HepG2 (cell line): ENCODE measurements around the gene CHCT1. TPM values are rescaled to one million over a fixed set of nuclear protein-coding genes. Genes with fewer than 3 reads are reported as not detected.
A peak's percentile ranks its signal among the peaks of the same experiment; 100 is the strongest.

ENCODE experiments used
- CAMTA2 ChIP-seq: sonication (generic); formaldehyde crosslinking; IDR thresholded peaks from 2 replicates; pipeline ENCODE4 v1.4.0; 2020; ENCODE audit warnings: mild to moderate bottlenecking, missing genetic modification reagents, borderline replicate concordance
- GPBP1L1 ChIP-seq: sonication (generic); formaldehyde crosslinking; IDR thresholded peaks from 2 replicates; pipeline ENCODE4 v1.5.0; 2020; ENCODE audit warnings: mild to moderate bottlenecking, missing genetic modification reagents
- MED1 ChIP-seq: sonication (generic); formaldehyde crosslinking; IDR thresholded peaks from 2 replicates; pipeline ENCODE4 v1.4.0; 2020; ENCODE audit warnings: missing genetic modification reagents
- NRL ChIP-seq: sonication (generic); formaldehyde crosslinking; IDR thresholded peaks from 2 replicates; pipeline ENCODE4 v1.5.0; 2020; ENCODE audit warnings: missing genetic modification reagents, mild to moderate bottlenecking, moderate library complexity, borderline replicate concordance
- PTBP1 ChIP-seq: fragments of 200-400 bp; formaldehyde crosslinking; IDR thresholded peaks from 2 replicates; pipeline ENCODE4 v1.6.1; 2018; ENCODE audit warnings: low read length, low read depth; ENCODE audit not compliant: poor library complexity, severe bottlenecking
- SMARCC2 ChIP-seq: fragments of 450-650 bp; IDR thresholded peaks from 2 replicates; pipeline ENCODE4 v1.6.1; 2017; ENCODE audit warnings: antibody characterized with exemption, mild to moderate bottlenecking
- TCF12 ChIP-seq, 2 experiments: fragments of 450-650 bp in 1 of 2; sonication (generic) in 1 of 2; formaldehyde crosslinking in 1 of 2; IDR thresholded peaks; 2 replicates each; pipeline versions ENCODE4 v1.6.1 to v1.8.0; 2017 to 2022; ENCODE audit warnings: antibody characterized with exemption in 1 of 2, mild to moderate bottlenecking in 1 of 2, missing genetic modification reagents in 1 of 2, moderate library complexity in 1 of 2
- TFAP4 ChIP-seq: sonication (generic); IDR thresholded peaks from 2 replicates; pipeline ENCODE4 v1.6.1; 2016; ENCODE audit warnings: low read depth, borderline replicate concordance
- ZBTB40 ChIP-seq, 2 experiments: fragments of 450-650 bp in 1 of 2; sonication (generic) in 1 of 2; formaldehyde crosslinking in 1 of 2; IDR thresholded peaks; 2 replicates each; pipeline versions ENCODE4 v1.6.1 to v1.8.0; 2016 to 2022; ENCODE audit warnings: antibody characterized with exemption in 1 of 2, mild to moderate bottlenecking in 1 of 2, missing genetic modification reagents in 1 of 2
- ZBTB7A ChIP-seq: sonication (generic); formaldehyde crosslinking; IDR thresholded peaks from 2 replicates; pipeline ENCODE4 v1.8.0; 2022; ENCODE audit warnings: mild to moderate bottlenecking, missing genetic modification reagents
- ZKSCAN8 ChIP-seq: IDR thresholded peaks from 2 replicates; pipeline ENCODE4 v1.6.1; 2016; ENCODE audit warnings: borderline replicate concordance, missing genetic modification reagents, missing compliant biosample characterization
- ZNF230 ChIP-seq: sonication (generic); formaldehyde crosslinking; IDR thresholded peaks from 2 replicates; pipeline ENCODE4 v1.4.0; 2020; ENCODE audit warnings: mild to moderate bottlenecking, missing genetic modification reagents
- ZNF383 ChIP-seq: sonication (generic); formaldehyde crosslinking; IDR thresholded peaks from 2 replicates; pipeline ENCODE4 v1.4.0; 2020; ENCODE audit warnings: missing genetic modification reagents, mild to moderate bottlenecking, borderline replicate concordance
- ZNF589 ChIP-seq: sonication (generic); formaldehyde crosslinking; conservative IDR thresholded peaks from 2 replicates; pipeline ENCODE4 v1.8.0; 2022; ENCODE audit warnings: mild to moderate bottlenecking, moderate library complexity, missing genetic modification reagents
- ZNF761 ChIP-seq: sonication (generic); formaldehyde crosslinking; conservative IDR thresholded peaks from 2 replicates; pipeline ENCODE4 v1.4.0; 2020; ENCODE audit warnings: mild to moderate bottlenecking, missing genetic modification reagents
- ZSCAN9 ChIP-seq: IDR thresholded peaks from 2 replicates; pipeline ENCODE4 v1.6.1; 2016; ENCODE audit warnings: borderline replicate concordance
- polyA plus RNA-seq, 8 experiments: library from polyadenylated mRNA; depleted of rRNA in 3 of 8; stranded (reverse) in 7 of 8; unstranded in 1 of 8; fragments of >200 nt; fragmentation: Illumina TruSeq in 4 of 8; extraction: Trizol in 4 of 8; gene quantifications; 2 replicates each; pipeline versions ENCODE4 v1.2.1 to v1.2.3, GENCODE V29; 2011 to 2016; ENCODE audit warnings: low read depth in 4 of 8, missing spikeins in 1 of 8, mixed read lengths in 1 of 8; ENCODE audit not compliant: insufficient read depth in 1 of 8
- total RNA-seq, 5 experiments: library from RNA; depleted of rRNA; stranded (reverse); fragments of >200 nt; fragmentation: Illumina TruSeq; extraction: Trizol; gene quantifications; 2 replicates each; pipeline ENCODE4 v1.2.3, GENCODE V29; 2016; ENCODE audit warnings: low read depth in 1 of 5

The CHCT1 gene
- total and polyA plus RNA-seq, 2 of the 13 experiments (the other 11 are each of a cell fraction or from before 2014, with no cell fraction given) = not detected

- no peak for TF ChIP-seq ZBTB40 (IDR thresholded peaks at IDR 0.05)
- peak; percentile 80 for TF ChIP-seq ZBTB40 (CRISPR knock-in tag; IDR thresholded peaks at IDR 0.05)
- TF ChIP-seq MED1 (CRISPR knock-in tag) = peak; percentile 88
- no peak for TF ChIP-seq ZNF383
- no peak for TF ChIP-seq GPBP1L1 (CRISPR knock-in tag)
- TF ChIP-seq ZNF761 (CRISPR knock-in tag) = no peak; the same call in 1 of the 2 replicates
- TF ChIP-seq ZNF589 (CRISPR knock-in tag) = peak; percentile 94
- peak; percentile 90; the same call in 1 of the 2 replicates for TF ChIP-seq NRL (CRISPR knock-in tag)
- TF ChIP-seq TFAP4 = peak; percentile 99
- no peak for TF ChIP-seq SMARCC2
- TF ChIP-seq ZBTB7A (CRISPR knock-in tag) = no peak
- TF ChIP-seq ZNF230 = peak; percentile 75
- TF ChIP-seq ZSCAN9 (CRISPR knock-in tag) = peak; percentile 42; the same call in 1 of the 2 replicates
- no peak for TF ChIP-seq TCF12 (IDR thresholded peaks at IDR 0.05)
- TF ChIP-seq TCF12 (CRISPR knock-in tag; IDR thresholded peaks at IDR 0.05) = peak; percentile 67
- peak; percentile 71; the same call in 1 of the 2 replicates for TF ChIP-seq CAMTA2 (CRISPR knock-in tag)
- peak; percentile 84 for TF ChIP-seq PTBP1
- peak; percentile 84 for TF ChIP-seq ZKSCAN8 (CRISPR knock-in tag)
Observed at GRCh38 chr17:60392042-60392844, 30.0 kb upstream of the CHCT1 start, which contains the start of gene USP32 (continued).
